CD14-positive monocyte (primary cell): ENCODE measurements around the gene SHB. TPM values are rescaled to one million over a fixed set of nuclear protein-coding genes. Genes with fewer than 3 reads are reported as not detected.

ENCODE experiments used
- DNase-seq, 3 donors: peaks; one replicate each; pipeline ENCODE4 v3.0.0-alpha.2; 2011 to 2022
- H2AFZ ChIP-seq: 2 replicates; pipeline ENCODE4 v1.6.0; 2012; ENCODE audit warnings: mild to moderate bottlenecking, low read depth, low read length, inconsistent platforms; ENCODE audit not compliant: insufficient read depth, poor library complexity, severe bottlenecking
- H3K27ac ChIP-seq, 2 donors: 1 replicate in 1 of 2; 2 replicates in 1 of 2; pipeline ENCODE4 v1.5.1; 2012 to 2013; ENCODE audit warnings: low read length in 2 of 2, control low read depth in 1 of 2, inconsistent platforms in 1 of 2, low read depth in 1 of 2, mild to moderate bottlenecking in 1 of 2
- H3K27me3 ChIP-seq, 2 donors: one replicate each; pipeline versions ENCODE4 v1.6.0 to v1.6.1; 2011 to 2013; ENCODE audit warnings: low read length in 2 of 2; ENCODE audit not compliant: control insufficient read depth in 2 of 2, insufficient read depth in 2 of 2
- H3K36me3 ChIP-seq, 2 donors: replicated peaks in 1 of 2; 1 replicate in 1 of 2; 2 replicates in 1 of 2; pipeline versions ENCODE4 v1.5.1 to v1.6.1; 2012 to 2013; ENCODE audit warnings: low read length in 2 of 2, control low read depth in 1 of 2, inconsistent platforms in 1 of 2, mild to moderate bottlenecking in 1 of 2; ENCODE audit not compliant: insufficient read depth in 2 of 2, control insufficient read depth in 1 of 2
- H3K4me1 ChIP-seq, 2 donors: 1 replicate in 1 of 2; 2 replicates in 1 of 2; pipeline versions ENCODE4 v1.5.1 to v1.6.1; 2012 to 2013; ENCODE audit warnings: low read length in 2 of 2, control low read depth in 1 of 2, inconsistent platforms in 1 of 2, mild to moderate bottlenecking in 1 of 2, moderate library complexity in 1 of 2; ENCODE audit not compliant: insufficient read depth in 2 of 2, control insufficient read depth in 1 of 2
- H3K4me2 ChIP-seq: replicated peaks from 2 replicates; pipeline ENCODE3; 2012; ENCODE audit warnings: low read length, moderate library complexity, mild to moderate bottlenecking; ENCODE audit not compliant: poor library complexity, severe bottlenecking; ENCODE audit errors: extremely low read depth
- H3K4me3 ChIP-seq, 3 experiments: fragments of 200-600 bp in 1 of 3; sonication (generic) in 1 of 3; replicated peaks in 1 of 3; 1 replicate in 2 of 3; 2 replicates in 1 of 3; pipeline ENCODE4 v1.5.1; 2011 to 2013; ENCODE audit warnings: low read length in 3 of 3, mild to moderate bottlenecking in 3 of 3, control low read depth in 2 of 3, low read depth in 2 of 3, inconsistent platforms in 1 of 3, moderate library complexity in 1 of 3
- H3K79me2 ChIP-seq: 2 replicates; pipeline ENCODE4 v1.6.0; 2012; ENCODE audit warnings: mild to moderate bottlenecking, control low read depth, inconsistent platforms, low read length, moderate library complexity; ENCODE audit not compliant: insufficient read depth
- H3K9ac ChIP-seq: 2 replicates; pipeline ENCODE4 v1.6.0; 2017; ENCODE audit warnings: low read length, mild to moderate bottlenecking; ENCODE audit not compliant: insufficient read depth, poor library complexity, severe bottlenecking
- H3K9me3 ChIP-seq, 2 donors: replicated peaks in 1 of 2; 1 replicate in 1 of 2; 2 replicates in 1 of 2; pipeline versions ENCODE4 v1.5.1 to v1.6.1; 2012 to 2013; ENCODE audit warnings: low read length in 2 of 2, control low read depth in 1 of 2; ENCODE audit not compliant: control insufficient read depth in 1 of 2, insufficient read depth in 1 of 2
- H4K20me1 ChIP-seq: 2 replicates; pipeline ENCODE4 v1.6.0; 2012; ENCODE audit warnings: mild to moderate bottlenecking, low read length, control low read depth, moderate library complexity; ENCODE audit not compliant: insufficient read depth
- H3K27ac Mint-ChIP-seq, 7 donors: one replicate each; pipeline ENCODE4 v1.8.0; 2020; ENCODE audit warnings: mild to moderate bottlenecking in 7 of 7, mixed read lengths in 7 of 7, moderate library complexity in 6 of 7, inconsistent platforms in 2 of 7
- H3K27me3 Mint-ChIP-seq, 3 donors: one replicate each; pipeline ENCODE4 v1.8.0; 2021 to 2022; ENCODE audit warnings: low read depth in 3 of 3, mild to moderate bottlenecking in 3 of 3, mixed read lengths in 3 of 3, moderate library complexity in 3 of 3, inconsistent platforms in 1 of 3
- H3K36me3 Mint-ChIP-seq, 2 donors: one replicate each; pipeline ENCODE4 v1.8.0; 2020; ENCODE audit warnings: mixed read lengths in 2 of 2, inconsistent platforms in 1 of 2, mild to moderate bottlenecking in 1 of 2
- H3K4me1 Mint-ChIP-seq: one replicate; pipeline ENCODE4 v1.8.0; 2020; ENCODE audit warnings: mild to moderate bottlenecking, mixed read lengths
- H3K4me3 Mint-ChIP-seq, 2 donors: one replicate each; pipeline ENCODE4 v1.8.0; 2020; ENCODE audit warnings: mild to moderate bottlenecking in 2 of 2, mixed read lengths in 2 of 2, moderate library complexity in 1 of 2
- H3K9me3 Mint-ChIP-seq, 7 donors: one replicate each; pipeline ENCODE4 v1.8.0; 2020 to 2022; ENCODE audit warnings: mixed read lengths in 7 of 7, mild to moderate bottlenecking in 6 of 7, moderate library complexity in 6 of 7, inconsistent platforms in 2 of 7
- CTCF ChIP-seq: fragments of 200-600 bp; IDR thresholded peaks from one replicate; pipeline ENCODE4 v1.8.0; 2022; ENCODE audit warnings: antibody characterized with exemption, mild to moderate bottlenecking
- WGBS: methylation state at CpG from one replicate; pipeline ENCODE4 v1.1.5; 2013; ENCODE audit warnings: missing lambda C conversion rate; ENCODE audit not compliant: insufficient coverage; 5-methylcytosine and 5-hydroxymethylcytosine counted together
- intact Hi-C, 2 donors: fragments of 100-400 bp; cut with micrococcal nuclease; formaldehyde crosslinking; loops; one replicate each; pipeline versions ENCODE4 v1.15.0 to v1.15.1; 2023
- polyA plus RNA-seq, 3 donors: library from polyadenylated mRNA; depleted of rRNA in 1 of 3; unstranded in 2 of 3; stranded (reverse) in 1 of 3; fragments of 300-500 nt in 2 of 3; fragments of >200 nt in 1 of 3; fragmentation: Illumina TruSeq in 2 of 3; gene quantifications; 1 replicate in 2 of 3; 2 replicates in 1 of 3; pipeline ENCODE4 v1.2.3, GENCODE V29; 2012 to 2021
- small RNA-seq: library from RNA; depleted of rRNA; stranded (forward); fragments of <200 nt; gene quantifications from one replicate; pipeline ENCODE3, GENCODE V24; 2012; ENCODE audit warnings: low read depth; ENCODE audit not compliant: insufficient read length

Gene SHB
- polyA plus RNA-seq, 3 donors: 0.27 to 1.3 (median 0.31) TPM

- peaks cover 11 to 14% of the 10 kb centered on the region in 2 donors for H3K36me3 Mint-ChIP-seq
- Histone ChIP-seq H3K27me3 (no peaks in the 10 kb centered on the region), H3K4me3 (no peak overlapping the region), H3K9me3 (no peaks in the 10 kb centered on the region), H3K4me1 (no peaks in the 10 kb centered on the region), H3K36me3 (peaks cover 0 to 13% of the 10 kb centered on the region in 2 donors), H2AFZ (no peak overlapping the region), H3K79me2 (no peaks in the 10 kb centered on the region), H3K9ac (no peak overlapping the region), H4K20me1 (no peaks in the 10 kb centered on the region), H3K4me2 (no peak overlapping the region), H3K27ac (no peak overlapping the region)
- no CpG with 5 or more reads among the region's 5 CpGs for WGBS
- intact Hi-C loops: no loop called here
- no peak overlapping the region for H3K4me3 Mint-ChIP-seq
- TF ChIP-seq CTCF: no peak
- no peaks in the 10 kb centered on the region for H3K27me3 Mint-ChIP-seq
- H3K9me3 Mint-ChIP-seq: no peaks in the 10 kb centered on the region
- no peak overlapping the region for H3K27ac Mint-ChIP-seq
- no peak for DNase-seq
- H3K4me1 Mint-ChIP-seq: no peaks in the 10 kb centered on the region
These were observed 198.8 kb downstream of the SHB start for GRCh38 chr9:37870081-37870798.

Small RNA genes lying within 50 kb of the gene (small RNA-seq; reads per million reads assigned to genes)
- not detected for gene RNU7-124P

Other genes starting within 250 kb of the SHB start
- gene SLC25A51, start 165.1 kb downstream of the SHB start, polyA plus RNA-seq: 10 to 100 TPM in 1 of 3 donors, 1 to 10 TPM in 2; 5.9 to 12.4 (median 8.9) TPM